ENCODE measurements around the gene FRYL.
"Not testable (repeated sequence)": the region's sequence is repeated elsewhere in the genome, so short reads cannot be mapped to it uniquely, and the experiment has no call there.

FRYL gene

DNA sequence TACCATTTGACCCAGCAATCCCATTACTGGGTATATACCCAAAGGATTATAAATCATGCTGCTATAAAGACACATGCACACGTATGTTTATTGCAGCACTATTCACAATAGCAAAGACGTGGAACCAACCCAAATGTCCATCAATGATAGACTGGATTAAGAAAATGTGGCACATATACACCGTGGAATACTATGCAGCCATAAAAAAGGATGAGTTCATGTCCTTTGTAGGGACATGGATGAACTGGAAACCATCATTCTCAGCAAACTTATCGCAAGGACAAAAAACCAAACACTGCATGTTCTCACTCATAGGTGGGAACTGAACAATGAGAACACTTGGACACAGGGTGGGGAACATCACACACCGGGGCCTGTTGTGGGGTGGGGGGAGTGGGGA, 34.9 kb downstream of the FRYL start:
- not testable (repeated sequence) for DNase-seq

DNA sequence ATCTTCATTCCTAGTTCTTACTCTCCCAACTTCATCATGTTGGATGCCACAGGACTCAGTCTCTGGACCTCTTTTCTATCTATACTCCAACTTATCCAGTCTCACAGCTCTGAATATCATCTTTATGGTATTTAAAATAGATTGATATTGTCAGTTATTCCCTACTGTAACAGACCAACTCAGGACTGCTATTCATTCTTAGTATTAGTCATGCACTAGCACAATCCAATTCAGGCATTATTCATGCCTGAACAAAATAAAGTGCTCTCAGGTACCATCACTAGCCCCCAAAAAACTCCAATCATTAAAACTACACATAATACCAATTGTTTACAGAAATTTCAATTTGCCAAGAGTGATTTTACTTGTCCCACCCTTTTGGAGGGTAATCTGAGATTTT, 37.7 kb downstream of the FRYL start:
- no peak for DNase-seq

DNA sequence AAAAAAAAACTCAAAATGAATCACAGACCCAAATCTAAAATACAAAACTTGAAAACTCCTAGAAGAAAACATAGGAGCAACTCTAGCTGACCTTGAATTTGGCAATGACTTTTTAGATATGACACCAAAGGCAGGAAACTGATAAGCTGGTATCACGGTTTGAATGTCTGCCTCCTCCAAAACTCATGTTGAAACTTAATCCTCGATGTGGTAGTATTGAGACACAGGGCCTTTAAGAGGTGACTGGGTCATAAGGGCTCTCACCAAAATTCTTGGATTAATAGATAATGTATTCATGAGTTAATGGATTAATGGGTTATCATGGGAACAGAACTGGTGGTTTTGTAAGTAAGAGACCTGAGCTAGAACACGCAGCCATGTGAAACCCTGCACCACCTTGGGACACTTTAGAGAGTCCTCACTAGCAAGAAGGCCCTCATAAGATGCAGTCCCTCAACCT, 40.5 kb downstream of the FRYL start:
- DNase-seq = no peak

DNA sequence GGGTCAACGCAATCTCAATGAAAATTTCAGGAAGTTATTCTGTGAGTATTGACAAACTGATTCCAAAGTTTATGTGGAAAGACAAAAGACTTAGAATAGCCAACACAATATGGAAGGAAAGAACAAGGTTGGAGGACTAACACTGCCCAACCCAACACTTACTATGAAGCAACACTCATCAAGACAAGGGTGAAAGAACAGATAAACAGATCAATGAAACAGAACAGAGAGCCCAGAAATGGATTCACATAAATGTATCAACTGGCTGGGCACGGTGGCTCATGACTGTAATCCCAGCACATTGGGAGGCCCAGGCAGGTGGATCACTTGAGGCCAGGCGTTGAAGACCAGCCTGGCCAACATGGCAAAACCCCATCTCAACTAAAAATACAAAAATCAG, 41.2 kb downstream of the FRYL start:
- DNase-seq = no peak

DNA sequence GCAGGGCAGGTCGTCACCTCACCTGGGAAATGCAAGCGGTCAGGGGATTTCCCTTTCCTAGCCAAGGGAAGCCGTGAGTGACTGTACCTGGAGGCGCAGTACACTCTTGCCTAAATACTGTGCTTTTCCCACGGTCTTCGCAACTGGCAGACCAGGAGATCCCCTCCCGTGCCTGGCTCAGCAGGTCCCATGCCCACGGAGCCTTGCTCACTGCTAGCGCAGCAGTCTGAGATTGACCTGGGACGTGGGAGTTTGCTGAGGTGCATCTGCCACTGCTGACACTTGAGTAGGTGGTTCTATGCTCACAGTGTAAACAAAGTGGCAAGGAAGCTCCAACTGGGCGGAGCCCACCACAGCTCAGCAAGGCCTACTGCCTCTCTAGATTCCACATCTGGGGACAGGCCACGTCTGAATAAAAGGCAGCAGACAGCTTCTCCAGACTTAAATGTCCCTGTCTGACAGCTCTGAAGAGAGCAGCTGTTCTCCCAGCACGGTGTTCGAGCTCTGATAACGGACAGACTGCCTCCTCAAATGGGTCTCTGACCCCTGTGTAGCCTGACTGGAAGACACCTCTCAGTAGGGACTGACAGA, 51.1 kb downstream of the FRYL start:
- peak; percentile 68 for DNase-seq

DNA sequence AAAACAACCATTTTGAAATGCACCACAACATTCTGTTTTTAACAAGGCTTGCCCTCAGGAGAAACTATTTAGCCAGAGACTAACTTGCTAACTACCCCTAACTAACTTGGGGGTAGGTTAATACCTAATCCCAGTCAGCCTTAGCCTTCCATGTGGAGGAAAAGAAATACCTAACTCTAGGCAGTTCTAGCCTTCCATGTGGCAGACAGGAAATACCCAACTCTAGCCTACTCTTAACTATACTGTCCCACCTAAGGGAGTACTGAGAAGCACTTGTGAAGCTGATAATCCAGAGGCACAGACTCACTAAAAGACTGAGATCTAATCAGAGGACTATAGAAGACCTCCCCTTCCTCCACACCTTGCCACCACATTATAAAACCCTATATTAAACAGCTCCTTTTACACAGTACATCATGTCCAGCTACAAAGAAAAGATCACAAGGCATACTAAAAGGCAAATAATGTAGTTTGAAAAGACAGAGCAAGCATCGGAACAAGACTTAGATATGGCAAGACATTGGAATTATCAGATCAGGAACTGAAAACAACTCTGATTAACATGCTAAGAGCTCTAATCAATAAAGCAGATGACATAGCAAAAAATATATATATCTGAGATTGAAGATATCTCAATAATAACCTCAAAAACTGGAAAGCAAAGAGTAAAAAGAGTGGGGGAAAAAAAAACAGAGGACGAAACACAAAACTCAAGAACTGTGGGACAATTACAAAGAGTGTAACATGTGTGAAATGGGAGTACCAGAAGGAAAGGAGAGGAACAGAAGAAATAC, 52.2 kb downstream of the FRYL start:
- no peak for DNase-seq

DNA sequence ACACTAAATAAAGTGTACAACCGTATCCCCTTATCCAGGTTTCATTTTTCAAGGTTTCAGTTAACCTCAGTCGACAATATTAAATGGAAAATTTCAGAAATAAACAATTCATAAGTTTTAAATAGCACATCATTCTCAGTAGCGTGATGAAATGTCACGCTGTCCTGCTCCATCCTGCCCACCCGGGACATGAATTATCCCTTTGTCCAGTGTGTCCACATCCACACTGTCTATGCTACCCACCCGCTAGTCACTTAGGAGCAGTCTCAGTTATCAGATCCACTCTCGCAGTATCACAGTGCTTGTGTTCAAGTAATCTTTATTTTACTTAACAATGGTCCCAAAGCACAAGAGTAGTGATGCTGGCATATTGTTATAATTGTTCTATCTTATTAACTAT, 54.7 kb downstream of the FRYL start:
- DNase-seq = no peak

DNA sequence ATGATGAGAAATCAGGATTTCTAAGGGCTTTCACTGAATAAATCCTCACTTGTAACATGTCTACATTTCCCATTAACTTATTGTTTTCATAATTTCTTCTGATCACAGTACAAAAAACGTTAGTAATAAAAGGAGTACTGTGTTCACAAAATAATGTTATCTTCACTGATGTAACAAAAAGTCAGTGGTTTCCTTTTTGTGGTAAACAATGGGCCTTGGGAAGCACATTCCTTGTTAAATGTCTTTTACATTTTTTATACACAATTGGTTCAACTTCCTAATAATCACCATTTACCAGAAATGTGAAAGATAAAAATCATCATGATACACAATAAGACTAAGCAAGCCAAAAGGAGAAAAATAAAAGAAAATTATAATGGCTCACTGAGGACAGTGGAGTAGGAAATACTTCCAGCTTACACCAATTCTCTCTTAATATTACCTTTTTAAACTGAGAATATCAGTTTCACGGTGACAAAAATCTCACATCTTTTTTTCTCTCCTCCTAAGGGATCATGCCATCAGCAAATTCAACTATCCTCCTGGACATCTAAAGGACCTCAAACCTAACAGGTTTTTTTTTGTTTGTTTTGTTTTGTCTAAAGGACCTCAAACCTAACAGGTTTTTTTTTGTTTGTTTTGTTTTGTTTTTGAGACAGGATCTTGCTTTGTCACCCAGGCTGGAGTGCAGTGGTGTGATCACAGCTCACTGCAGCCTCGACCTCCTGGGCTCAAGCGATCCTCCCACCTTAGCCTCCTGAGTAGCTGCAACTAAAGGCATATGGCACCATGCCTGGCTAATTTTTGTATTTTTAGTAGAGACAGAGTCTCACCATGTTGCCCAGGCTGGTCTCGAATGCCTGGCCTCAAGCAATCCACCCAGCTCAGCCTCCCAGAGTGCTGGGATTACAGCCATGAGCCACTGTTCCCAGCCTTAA, 57.3 kb downstream of the FRYL start:
- DNase-seq = no peak

DNA sequence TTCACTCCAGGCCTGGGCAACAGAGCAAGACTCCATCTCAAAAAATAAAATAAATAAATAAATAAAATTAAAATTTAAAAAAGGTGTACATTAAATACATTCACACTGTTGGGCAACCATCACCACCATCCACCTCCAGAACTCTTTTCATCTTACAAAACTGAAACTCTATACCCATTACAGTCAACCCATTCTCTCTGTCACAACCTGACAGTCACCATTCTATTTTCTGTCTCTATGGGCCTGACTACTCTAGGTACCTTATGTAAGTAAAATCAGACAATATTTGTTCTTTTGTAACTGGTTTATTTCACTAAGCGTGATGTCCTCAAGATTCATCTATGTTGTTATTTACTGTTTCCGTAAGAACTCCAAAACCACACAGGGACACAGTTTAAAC, 59.6 kb downstream of the FRYL start:
- DNase-seq = no peak

DNA sequence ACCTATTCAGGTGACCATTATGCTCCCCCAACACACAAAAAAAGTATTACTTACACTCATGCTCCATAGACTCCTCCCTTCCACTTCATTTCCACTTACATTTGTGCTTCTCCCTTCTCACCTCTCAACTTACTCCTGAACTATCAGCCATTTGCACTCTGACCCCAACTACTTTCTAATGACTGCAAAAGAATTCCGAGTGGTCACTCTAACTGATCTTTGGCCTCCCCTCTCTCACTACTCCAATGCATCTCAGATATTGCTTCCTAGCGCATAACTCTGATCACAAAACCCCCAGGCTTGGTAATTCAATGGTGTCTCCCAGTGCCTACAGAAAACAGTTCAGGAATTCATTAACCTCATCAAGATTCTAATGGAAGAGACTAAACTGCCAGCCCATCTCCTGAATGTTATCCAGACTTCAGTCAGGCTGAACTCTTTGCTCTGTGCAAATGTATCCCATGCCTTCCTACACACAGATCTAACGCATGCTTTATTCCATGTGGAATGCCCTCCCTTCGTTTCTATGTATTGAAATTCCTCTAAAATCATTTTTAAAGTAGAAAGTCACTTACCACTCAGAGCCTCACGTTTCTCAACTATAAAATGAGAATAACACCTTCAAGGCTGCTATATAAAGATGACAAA, 61.1 kb downstream of the FRYL start:
- no peak for DNase-seq

DNA sequence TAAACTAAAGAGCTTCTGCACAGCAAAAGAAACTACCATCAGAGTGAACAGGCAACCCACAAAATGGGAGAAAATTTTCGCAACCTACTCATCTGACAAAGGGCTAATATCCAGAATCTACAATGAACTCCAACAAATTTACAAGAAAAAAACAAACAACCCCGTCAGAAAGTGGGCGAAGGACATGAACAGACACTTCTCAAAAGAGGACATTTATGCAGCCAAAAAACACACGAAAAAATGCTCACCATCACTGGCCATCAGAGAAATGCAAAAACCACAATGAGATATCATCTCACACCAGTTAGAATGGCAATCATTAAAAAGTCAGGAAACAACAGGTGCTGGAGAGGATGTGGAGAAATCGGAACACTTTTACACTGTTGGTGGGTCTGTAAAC, 63.8 kb downstream of the FRYL start:
- DNase-seq = not testable (repeated sequence)

DNA sequence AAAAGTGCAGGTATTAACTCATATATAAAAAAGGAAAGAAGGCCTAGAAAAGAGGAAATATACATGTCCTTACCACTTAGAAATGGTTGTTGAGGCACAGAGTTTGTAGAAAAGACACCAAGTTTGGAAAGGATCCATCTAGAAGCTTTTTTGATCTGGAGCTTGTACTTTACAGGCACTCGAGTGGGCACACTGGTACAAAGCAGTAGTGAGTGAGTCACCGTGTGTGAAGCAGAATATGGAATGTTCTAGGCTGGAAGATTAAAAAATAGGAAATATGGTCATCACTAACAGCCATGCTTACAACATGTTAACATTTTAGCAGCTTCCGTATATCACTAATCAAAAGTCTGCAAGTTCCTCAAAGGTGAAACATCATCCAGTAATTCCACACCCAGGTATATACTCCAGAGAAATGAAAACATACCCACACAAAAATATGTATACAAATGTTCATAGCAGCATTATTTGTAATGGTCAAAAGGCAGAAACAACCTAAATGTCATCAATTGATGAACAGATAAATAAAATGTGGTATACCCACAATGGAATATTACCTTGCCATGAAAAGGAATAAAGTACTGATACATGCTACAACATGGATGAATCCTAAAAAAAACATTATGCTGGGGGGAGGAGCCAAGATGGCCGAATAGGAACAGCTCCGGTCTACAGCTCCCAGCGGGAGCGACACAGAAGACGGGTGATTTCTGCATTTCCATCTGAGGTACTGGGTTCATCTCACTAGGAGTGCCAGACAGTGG, 69.5 kb downstream of the FRYL start:
- no peak for DNase-seq

DNA sequence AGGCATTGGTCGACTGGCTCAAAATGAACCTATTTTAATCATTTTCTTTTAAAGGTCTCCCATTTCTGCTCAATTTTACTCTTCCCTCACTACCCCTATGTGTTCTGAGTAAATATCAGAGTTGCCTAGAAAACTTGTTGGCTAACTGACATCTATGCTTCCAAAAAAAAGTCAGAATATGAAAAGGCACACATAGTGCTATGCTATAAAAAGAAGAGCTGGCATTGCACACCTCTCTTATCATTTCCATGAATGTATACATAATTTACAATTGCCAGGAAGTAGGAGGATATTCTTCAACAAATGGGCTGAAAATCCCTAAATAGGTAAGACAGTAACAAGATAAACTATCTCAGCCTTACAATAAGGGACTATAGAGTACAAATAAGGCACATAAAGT, 70.2 kb downstream of the FRYL start:
- no peak for DNase-seq

DNA sequence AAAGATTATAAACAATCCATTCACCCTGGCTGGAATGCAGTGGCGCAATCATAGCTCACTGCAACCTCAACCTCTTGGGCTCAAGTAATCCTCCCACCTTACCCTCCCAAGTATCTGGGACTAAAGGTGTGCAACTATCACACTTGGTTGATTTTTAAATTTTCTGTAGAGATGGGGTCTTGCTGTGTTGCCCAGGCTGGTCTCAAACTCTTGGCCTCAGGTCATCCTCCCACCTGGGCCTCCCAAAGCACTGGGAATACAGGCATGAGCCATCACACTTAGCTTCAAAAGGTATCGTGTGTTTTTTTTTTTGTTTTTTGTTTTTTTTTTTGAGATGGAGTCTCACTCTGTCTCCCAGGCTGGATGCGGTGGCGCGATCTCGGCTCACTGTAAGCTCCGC, 71.5 kb downstream of the FRYL start:
- DNase-seq = no peak

DNA sequence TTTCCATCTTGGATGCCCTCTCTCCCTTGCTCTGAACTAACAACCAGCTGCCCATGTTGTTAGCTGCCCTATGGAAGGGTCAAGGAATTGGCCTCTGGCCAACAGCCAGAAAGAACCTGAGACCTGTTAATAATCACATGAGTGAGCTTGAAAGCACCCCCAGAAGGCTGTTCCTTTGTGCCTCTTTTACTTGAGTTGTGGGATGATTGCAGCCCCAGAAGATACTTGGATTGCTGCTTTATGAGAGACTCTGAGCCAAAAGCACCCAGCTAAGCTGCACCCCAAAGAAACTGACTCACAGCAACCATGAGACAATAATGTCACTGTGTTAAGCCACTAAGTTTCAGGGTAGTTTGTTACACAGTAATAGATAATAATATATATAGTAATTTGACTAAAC, 73.3 kb downstream of the FRYL start:
- no peak for DNase-seq

DNA sequence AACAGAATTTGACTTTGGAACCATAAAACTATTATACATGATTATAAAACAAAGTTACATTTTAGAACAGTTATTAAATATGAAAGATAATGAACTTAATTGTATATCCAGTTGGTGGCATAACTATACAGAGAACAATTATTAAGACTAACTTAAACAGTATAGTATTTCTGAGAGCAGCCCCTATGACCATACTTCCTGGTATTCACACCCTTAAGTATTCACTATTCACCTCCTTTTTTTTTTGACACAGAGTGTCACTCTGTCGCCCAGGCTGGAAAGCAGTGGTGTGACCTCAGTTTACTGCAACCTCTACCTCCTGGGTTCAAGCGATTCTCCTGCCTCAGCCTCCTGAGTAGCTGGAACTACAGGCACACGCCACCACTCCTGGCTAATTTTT, 74.5 kb downstream of the FRYL start:
- no peak for DNase-seq

DNA sequence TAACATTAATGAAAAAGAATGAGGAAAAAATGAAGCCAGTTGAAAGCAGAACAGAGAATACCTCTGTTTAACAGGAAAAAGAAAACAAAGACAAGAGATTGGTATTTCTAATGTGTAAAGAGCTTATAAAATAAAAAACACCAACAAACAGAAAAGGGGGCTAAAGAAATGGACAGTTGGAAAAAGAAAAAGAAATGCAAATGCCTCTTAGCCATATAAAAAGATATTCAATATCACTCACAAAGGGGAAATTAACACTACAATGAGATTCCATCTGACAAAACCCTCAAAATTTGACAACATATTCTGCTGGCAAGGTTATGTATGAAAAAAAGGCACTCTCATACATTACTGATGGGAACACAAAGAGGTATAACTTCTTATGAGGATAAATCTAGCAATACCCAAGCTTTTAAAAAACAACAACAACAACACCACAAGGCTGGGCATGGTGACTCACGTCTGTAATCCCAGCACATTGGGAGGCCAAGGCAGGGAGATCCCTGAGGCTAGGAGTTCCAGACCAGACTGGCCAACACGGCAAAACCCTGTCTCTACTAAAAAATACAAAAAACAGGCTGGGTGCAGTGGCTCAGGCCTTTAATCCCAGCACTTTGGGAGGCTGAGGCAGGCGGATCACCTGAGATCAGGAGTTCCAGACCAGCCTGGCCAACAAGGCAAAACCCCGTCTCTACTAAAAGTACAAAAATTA, 75.8 kb downstream of the FRYL start:
- DNase-seq = no peak

DNA sequence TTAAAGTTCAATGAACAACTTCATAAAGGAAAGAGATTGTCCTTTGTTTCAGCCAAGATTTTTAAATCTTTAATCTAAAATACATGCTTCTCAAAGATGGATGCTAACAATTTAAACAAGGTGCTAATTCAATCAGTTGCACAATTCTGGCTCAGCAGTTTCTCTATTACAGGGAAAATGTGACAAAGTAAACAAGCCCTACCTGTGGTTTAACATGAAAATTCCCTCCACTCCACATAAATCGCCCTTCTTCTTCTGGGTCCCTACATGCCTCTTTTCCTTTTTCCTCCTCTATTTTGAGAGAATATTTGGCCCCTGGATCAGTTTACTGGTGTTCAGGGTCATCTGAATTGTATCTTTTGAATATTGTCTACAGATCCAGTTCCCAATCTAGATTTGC, 80.6 kb downstream of the FRYL start:
- DNase-seq = no peak

DNA sequence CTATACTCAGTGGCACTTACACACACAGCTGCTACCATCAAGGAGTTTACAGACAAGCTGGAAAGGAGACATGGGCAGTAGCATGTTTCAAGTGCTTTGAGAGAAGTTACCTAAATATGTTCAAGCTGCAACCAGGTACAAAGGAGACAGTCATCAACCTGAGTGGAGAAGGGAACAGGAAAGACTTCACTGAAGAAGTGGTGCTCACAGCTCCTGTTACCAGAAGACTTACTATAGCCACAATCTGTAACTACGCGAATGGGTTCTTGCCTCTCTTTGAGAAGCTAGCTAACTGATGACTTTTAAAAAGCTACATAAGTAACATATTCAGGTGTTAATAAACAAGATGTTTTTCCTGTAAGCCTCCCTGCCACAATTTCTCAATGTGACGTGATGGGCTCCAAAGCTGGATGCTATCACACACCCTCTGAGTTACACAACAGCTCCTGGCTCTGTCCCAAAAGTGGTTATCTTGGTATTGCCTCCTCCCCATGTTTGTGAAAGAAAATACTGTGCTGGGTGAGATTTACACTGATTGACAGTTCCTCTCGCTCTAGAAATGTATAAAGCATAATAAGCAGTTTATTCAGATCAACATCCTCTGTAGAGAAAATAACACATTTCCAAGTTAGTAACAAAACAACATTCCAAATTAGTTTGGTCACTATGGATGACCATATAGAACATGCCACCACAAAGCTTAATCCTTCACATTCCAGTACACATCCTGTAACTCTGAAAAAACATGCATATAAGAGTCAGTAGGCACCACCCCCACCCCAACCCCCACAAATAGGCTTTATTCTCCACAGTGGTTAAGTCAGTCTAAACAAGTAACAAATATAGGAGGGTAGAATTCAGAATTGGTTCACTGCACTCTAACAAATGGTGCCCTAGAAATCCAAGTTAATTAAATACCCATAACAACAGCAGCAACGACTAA, 81.8 kb downstream of the FRYL start:
- no peak for DNase-seq

DNA sequence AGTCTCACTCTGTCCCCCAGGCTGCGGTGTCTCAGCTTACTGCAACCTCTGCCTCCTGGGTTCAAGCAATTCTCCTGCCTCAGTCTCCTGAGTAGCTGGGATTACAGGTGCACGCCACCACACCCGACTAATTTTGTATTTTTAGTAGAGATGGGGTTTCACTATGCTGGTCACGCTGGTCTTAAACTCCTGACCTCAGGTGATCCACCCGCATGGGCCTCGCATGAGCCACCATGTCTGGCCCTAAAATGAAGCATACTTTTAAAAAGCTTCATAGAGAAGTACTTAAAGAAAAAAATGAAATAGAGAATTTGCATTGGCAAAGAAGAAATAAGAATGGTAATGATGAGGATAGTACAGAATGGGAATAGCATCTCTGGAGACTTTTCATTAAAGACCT, 82.6 kb downstream of the FRYL start:
- DNase-seq = not testable (repeated sequence)

DNA sequence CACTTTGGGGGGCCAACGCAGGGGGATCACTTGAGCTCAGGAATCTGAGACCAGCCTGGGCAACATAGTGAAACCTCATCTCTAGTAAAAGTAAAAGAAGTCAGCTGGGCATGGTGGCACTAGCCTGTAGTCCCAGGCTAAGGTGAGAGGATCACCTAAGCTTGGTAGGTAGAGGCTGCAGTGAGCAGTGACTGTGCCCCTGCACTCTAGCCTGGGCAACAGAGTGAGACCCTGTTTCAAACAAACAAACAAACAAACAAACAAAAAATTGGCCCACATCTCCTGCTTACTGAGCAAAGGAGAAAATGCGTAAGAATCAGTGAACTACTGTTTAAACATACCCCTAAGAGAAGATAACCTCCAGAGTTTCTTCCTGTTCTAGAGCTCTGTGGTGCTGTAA, 85.3 kb downstream of the FRYL start:
- no peak for DNase-seq
